Activated CD4-positive, CD25-positive, alpha-beta regulatory T cell treated with anti-CD3 and anti-CD28 coated beads, Interleukin-2, amount 50 U/mL, for 72 hours (primary cell): ENCODE data around the gene C11orf65.
"Not testable (repeated sequence)": the region's sequence is repeated elsewhere in the genome, so short reads cannot be mapped to it uniquely, and the experiment has no call there.

Experiments
- DNase-seq: peaks from one replicate; pipeline ENCODE4 v3.0.0; 2021

C11orf65 gene

GRCh38 chr11:108472681-108473080, 5.4 kb upstream of the C11orf65 start:
- DNase-seq, result no peak

- DNase-seq, result no peak
Observed at GRCh38 chr11:108468478-108468864, 1.1 kb upstream of the C11orf65 start.

- no peak for DNase-seq
Observed at GRCh38 chr11:108466405-108466804, 924 bp downstream of the C11orf65 start.

- DNase-seq, result no peak
Observed at GRCh38 chr11:108453207-108453835, 14.0 kb downstream of the C11orf65 start.

- not testable (repeated sequence) for DNase-seq
Observed at GRCh38 chr11:108441445-108441844, 25.9 kb downstream of the C11orf65 start.

- DNase-seq, result no peak
Observed at GRCh38 chr11:108436594-108436993, 30.7 kb downstream of the C11orf65 start.

- DNase-seq, result no peak
Observed at GRCh38 chr11:108435066-108435465, 32.3 kb downstream of the C11orf65 start.

- no peak for DNase-seq
Observed at GRCh38 chr11:108432783-108433182, 34.5 kb downstream of the C11orf65 start.

GRCh38 chr11:108431997-108432396, 35.3 kb downstream of the C11orf65 start:
- no peak for DNase-seq

GRCh38 chr11:108431370-108431769, 36.0 kb downstream of the C11orf65 start:
- DNase-seq, result no peak

GRCh38 chr11:108417551-108417950, 49.8 kb downstream of the C11orf65 start:
- not testable (repeated sequence) for DNase-seq

GRCh38 chr11:108414958-108415357, 52.4 kb downstream of the C11orf65 start:
- no peak for DNase-seq

GRCh38 chr11:108405706-108406105, 61.6 kb downstream of the C11orf65 start:
- no peak for DNase-seq

GRCh38 chr11:108403052-108403451, 64.3 kb downstream of the C11orf65 start:
- DNase-seq, result no peak

- DNase-seq, result no peak
Observed at GRCh38 chr11:108402241-108402640, 65.1 kb downstream of the C11orf65 start.

- DNase-seq, result no peak
Observed at GRCh38 chr11:108398439-108398838, 68.9 kb downstream of the C11orf65 start.

GRCh38 chr11:108396672-108397071, 70.7 kb downstream of the C11orf65 start:
- DNase-seq, result not testable (repeated sequence)

GRCh38 chr11:108394744-108395284, 72.5 kb downstream of the C11orf65 start:
- DNase-seq, result no peak

- DNase-seq, result no peak
Observed at GRCh38 chr11:108393046-108393445, 74.3 kb downstream of the C11orf65 start.

- DNase-seq, result no peak
Observed at GRCh38 chr11:108392353-108392752, 75.0 kb downstream of the C11orf65 start.

- DNase-seq, result no peak
Observed at GRCh38 chr11:108388576-108388975, 78.8 kb downstream of the C11orf65 start.

GRCh38 chr11:108373505-108373904, 93.8 kb downstream of the C11orf65 start:
- DNase-seq, result not testable (repeated sequence)

GRCh38 chr11:108370990-108371389, 96.3 kb downstream of the C11orf65 start:
- no peak for DNase-seq

- DNase-seq, result no peak
Observed at GRCh38 chr11:108370315-108370714, 97.0 kb downstream of the C11orf65 start.

- DNase-seq, result no peak
Observed at GRCh38 chr11:108369064-108369463, 98.3 kb downstream of the C11orf65 start.
